K562 (cell line): ENCODE measurements around the gene EPHB1. TPM values are rescaled to one million over a fixed set of nuclear protein-coding genes. Genes with fewer than 3 reads are reported as not detected.

Experiments
- CEBPZ ChIP-seq: fragments of 150-350 bp; IDR thresholded peaks from 2 replicates; pipeline ENCODE4 v1.6.1; 2014; ENCODE audit warnings: low read depth, mild to moderate bottlenecking, low read length, borderline replicate concordance
- E4F1 ChIP-seq: fragments of 250-450 bp; sonication (Bioruptor Pico); IDR thresholded peaks from 2 replicates; pipeline ENCODE4 v1.5.0; 2021; ENCODE audit warnings: mild to moderate bottlenecking, borderline replicate concordance
- HNRNPH1 ChIP-seq: fragments of 200-400 bp; formaldehyde crosslinking; optimal IDR thresholded peaks from 2 replicates; pipeline ENCODE3; 2017; ENCODE audit warnings: low read depth, mild to moderate bottlenecking, low read length, moderate library complexity
- JUND ChIP-seq, 2 experiments: IDR thresholded peaks; 2 replicates in 1 of 2; 3 replicates in 1 of 2; pipeline ENCODE4 v1.6.1; 2011; ENCODE audit warnings: borderline replicate concordance in 2 of 2, low read depth in 2 of 2, low read length in 2 of 2, improper control_type of control experiment in 1 of 2, missing biosample characterization in 1 of 2, missing genetic modification characterization in 1 of 2, missing genetic modification reagents in 1 of 2
- MBD1 ChIP-seq: fragments of 250-450 bp; sonication (Bioruptor Pico); IDR thresholded peaks from 2 replicates; pipeline ENCODE4 v1.8.0; 2022; ENCODE audit warnings: inconsistent platforms
- NFIX ChIP-seq: fragments of 250-450 bp; sonication (Bioruptor Pico); IDR thresholded peaks from 2 replicates; pipeline ENCODE4 v1.4.0; 2020; ENCODE audit warnings: low read depth, mild to moderate bottlenecking, moderate library complexity
- NUFIP1 ChIP-seq: fragments of 450-650 bp; IDR thresholded peaks from 2 replicates; pipeline ENCODE4 v1.6.1; 2018; ENCODE audit not compliant: partially characterized antibody
- polyA plus RNA-seq, 8 experiments: library from polyadenylated mRNA; depleted of rRNA in 4 of 8; stranded (reverse) in 5 of 8; unstranded in 3 of 8; fragments of >200 nt; fragmentation: Nextera tagmentation in 2 of 8; fragmentation: Illumina TruSeq in 1 of 8; extraction: Ambion mirVana in 2 of 8; extraction: Trizol in 1 of 8; gene quantifications; 2 replicates each; pipeline versions ENCODE4 v1.2.1 to v1.2.3, GENCODE V29; 2011 to 2014; ENCODE audit warnings: inconsistent platforms in 1 of 8, missing spikeins in 1 of 8
- total RNA-seq, 7 experiments: library from RNA; depleted of rRNA in 6 of 7; stranded (reverse); fragments of >200 nt in 6 of 7; fragmentation: Illumina TruSeq in 2 of 7; extraction: Trizol in 2 of 7; gene quantifications; 2 replicates each; pipeline versions ENCODE4 v1.2.1 to v1.2.3, GENCODE V29; 2011 to 2021; ENCODE audit warnings: low replicate concordance in 1 of 7

EPHB1 gene
- total and polyA plus RNA-seq, 9 of the 15 experiments (the other 6 are each of a cell fraction or from before 2014, with no cell fraction given): 0.29 TPM; not detected in 8

GRCh38 chr3:134949150-134949549 is 154.1 kb downstream of the EPHB1 start (continued):
- TF ChIP-seq CEBPZ (no peak), HNRNPH1 (no peak), JUND (IDR thresholded peaks at IDR 0.05; ENCODE audit: borderline replicate concordance, low read depth, low read length) (no peak), JUND (tag; IDR thresholded peaks at IDR 0.05; ENCODE audit: borderline replicate concordance, low read depth, low read length) (no peak), MBD1 (CRISPR knock-in tag) (no peak), NFIX (no peak), E4F1 (CRISPR knock-in tag) (no peak), NUFIP1 (no peak)
